ENCODE data around the gene MCM3AP.
"Not testable (repeated sequence)": the region's sequence is repeated elsewhere in the genome, so short reads cannot be mapped to it uniquely, and the experiment has no call there.

Gene MCM3AP

DNA sequence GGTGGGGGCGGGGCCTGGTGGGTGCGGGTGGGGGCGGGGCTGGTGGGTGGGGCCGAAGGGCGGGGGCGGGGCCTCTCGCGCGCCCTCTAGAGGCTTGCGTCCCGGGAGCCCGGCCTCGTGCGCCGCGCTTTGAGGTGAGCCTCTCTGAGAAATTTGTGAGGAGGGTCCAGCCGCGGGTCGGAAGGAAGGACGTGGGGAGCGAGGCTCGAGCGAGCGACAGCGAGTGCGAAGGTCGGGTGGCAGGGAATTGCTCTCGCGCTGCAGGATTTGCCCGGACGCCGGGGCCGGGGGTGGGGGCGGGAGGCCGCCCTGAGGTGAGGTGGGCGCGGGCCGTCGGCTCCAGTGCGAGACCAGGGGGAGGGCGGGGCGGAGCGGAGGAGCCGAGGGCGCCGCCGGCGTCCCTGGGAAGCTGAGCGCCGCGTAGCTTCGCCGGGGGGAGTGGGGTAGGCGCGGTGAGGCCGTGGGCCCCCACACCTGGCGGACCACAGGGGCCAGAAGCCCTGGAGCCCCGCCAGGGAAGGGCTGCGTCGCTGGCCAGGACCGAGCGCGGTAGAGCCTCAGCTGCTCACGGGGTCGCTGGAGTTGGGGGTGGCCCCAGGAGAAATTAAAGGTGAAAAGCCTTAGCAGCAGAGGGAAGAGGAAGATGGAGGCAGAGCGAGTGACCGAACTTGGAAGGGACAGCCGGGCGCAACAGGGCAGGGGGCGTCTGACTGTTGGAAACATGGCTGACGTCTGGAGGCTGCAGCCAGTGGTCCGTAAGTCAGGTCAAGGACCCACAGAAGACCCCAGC is 56.1 kb downstream of the MCM3AP start:
- Histone ChIP-seq H3K9ac (ENCODE audit: low read depth, low read length) (peak overlapping the region; percentile 63), H3K4me3 (ENCODE audit: low read length) (peak overlapping the region; percentile 75)

DNA sequence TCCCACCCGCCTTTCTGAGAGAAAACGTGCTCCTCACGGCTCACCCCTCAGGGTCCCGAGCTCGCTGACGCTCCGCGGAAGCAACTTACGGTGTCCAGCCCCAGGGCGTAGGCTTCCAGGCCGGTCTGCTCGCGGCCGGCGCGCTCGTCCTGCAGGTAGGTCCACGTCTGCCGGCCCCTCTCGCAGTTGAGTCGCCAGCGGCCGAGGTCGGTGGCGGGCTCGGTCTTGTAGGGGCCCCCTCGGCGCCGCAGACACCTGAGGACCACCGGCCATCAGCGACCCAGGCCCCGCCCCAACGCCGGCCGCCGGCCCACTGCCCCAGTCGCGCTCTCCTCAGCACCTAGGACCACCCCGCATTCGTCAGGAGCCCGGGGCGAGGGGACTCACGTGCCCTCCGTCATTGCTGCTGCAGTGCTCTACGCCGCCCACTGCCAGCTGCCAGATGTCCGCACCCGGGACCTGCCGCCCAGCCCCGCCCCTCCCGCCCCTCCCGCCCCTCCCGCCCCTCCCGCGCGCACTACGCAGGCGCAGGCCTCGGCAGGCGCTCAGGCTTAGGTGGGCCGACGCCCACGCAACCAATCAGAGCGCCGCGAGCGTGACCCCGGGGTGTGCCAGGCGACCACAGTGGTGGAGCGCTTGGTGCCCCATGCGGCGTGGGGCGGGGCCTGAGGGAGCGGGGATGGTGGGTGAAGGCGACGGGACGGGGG is 56.9 kb downstream of the MCM3AP start, which contains the start of gene LSS:
TSS of gene LSS (minus strand) at position 430 of the 707 bp plus-strand sequence. CDS start at position 401, 29 bp downstream.
- H3K36me3 ChIP-seq (ENCODE audit: insufficient read depth, low read length): peaks cover 16% of the 10 kb centered on the region
- H3K27me3 ChIP-seq (ENCODE audit: control insufficient read depth, insufficient read depth, low read length): no peaks in the 10 kb centered on the region
- H3K4me2 ChIP-seq (ENCODE audit: low read length): peak within 1 kb of the TSS; percentile 90
- peak within 1 kb of the TSS; percentile 79 for H3K9ac ChIP-seq (ENCODE audit: low read depth, low read length)
- H3K9me3 ChIP-seq (replicated peaks; ENCODE audit: low read length): no peaks in the 10 kb centered on the region
- peak within 1 kb of the TSS; percentile 98 for H3K4me3 ChIP-seq (ENCODE audit: low read length)
- H3K4me1 ChIP-seq (ENCODE audit: control insufficient read depth, insufficient read depth, low read length): peaks cover 29% of the 10 kb centered on the region

More for the DNA sequence above, 56.1 kb downstream of the MCM3AP start:
- peaks cover 29% of the 10 kb centered on the region for H3K4me1 ChIP-seq (ENCODE audit: control insufficient read depth, insufficient read depth, low read length)
- H3K9me3 ChIP-seq (replicated peaks; ENCODE audit: low read length): no peaks in the 10 kb centered on the region
- H3K4me2 ChIP-seq (ENCODE audit: low read length): peak overlapping the region; percentile 84
- H3K36me3 ChIP-seq (ENCODE audit: insufficient read depth, low read length): peaks cover 25% of the 10 kb centered on the region
- no peaks in the 10 kb centered on the region for H3K27me3 ChIP-seq (ENCODE audit: control insufficient read depth, insufficient read depth, low read length)

DNA sequence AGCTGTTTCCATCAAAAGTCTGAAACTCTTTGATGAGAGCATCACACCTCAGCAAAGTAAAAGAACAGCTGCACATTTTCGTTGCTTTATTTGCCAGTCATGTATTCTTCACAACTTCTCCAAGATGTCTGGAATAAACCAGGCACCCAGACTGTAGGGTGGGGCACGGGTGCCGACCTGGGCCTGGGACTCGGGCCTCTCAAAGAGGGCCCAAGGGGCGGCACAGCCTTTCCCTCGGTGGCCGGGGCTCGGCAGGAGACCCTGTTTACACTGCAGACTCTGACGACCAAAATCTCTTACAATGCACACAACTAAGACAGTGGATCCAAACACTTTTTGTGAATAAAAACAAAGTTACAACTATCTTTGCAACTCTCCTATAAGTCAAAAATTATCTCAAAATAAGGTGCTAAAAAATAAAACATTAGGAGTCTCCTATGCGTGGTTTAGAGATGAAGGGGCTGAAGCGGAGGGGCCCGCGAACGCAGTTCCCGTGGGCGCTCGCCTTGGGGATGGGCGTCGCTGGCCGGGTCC is 57.5 kb downstream of the MCM3AP start:
- peaks cover 14% of the 10 kb centered on the region for H3K36me3 ChIP-seq (ENCODE audit: insufficient read depth, low read length)
- no peaks in the 10 kb centered on the region for H3K27me3 ChIP-seq (ENCODE audit: control insufficient read depth, insufficient read depth, low read length)
- peak overlapping the region; percentile 79 for H3K9ac ChIP-seq (ENCODE audit: low read depth, low read length)
- H3K4me3 ChIP-seq (ENCODE audit: low read length): peak overlapping the region; percentile 98
- no peaks in the 10 kb centered on the region for H3K9me3 ChIP-seq (replicated peaks; ENCODE audit: low read length)
- peaks cover 29% of the 10 kb centered on the region for H3K4me1 ChIP-seq (ENCODE audit: control insufficient read depth, insufficient read depth, low read length)
- peak overlapping the region; percentile 90 for H3K4me2 ChIP-seq (ENCODE audit: low read length)

DNA sequence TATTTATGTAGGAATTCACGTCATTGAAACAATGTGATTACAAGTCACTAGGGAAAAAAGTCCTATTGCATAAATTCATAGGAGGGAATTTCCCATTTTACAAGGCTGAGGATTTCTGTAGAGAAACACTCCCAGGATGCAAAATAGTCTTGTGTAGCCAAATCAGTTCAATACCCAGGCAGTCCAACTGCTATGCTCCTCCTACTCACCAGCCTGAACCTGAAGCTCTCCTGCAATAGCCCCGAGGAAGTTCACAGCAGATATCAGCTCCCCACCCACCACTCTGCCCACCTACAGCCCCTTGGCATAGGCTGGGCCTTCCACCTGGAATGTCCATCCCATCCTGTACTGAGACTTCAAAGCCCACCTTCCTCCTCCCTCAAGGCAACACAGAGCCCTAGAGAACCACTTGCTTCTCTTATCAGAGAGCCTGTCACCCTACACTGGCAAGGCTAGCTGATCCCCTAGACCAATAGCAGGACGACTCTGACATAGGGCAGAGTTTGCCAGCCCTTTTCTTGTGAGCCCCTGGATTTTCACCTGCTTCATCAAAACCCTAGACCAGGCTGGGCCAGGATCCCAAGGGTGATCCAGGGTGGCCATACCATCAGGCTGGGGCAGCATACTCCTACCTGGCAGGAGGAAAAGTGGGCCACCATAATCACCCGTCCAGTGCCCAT is 58.4 kb downstream of the MCM3AP start:
- Histone ChIP-seq H3K4me2 (ENCODE audit: low read length) (peak overlapping the region; percentile 90), H3K4me3 (ENCODE audit: low read length) (peak overlapping the region; percentile 98), H3K36me3 (ENCODE audit: insufficient read depth, low read length) (peaks cover 18% of the 10 kb centered on the region), H3K27me3 (ENCODE audit: control insufficient read depth, insufficient read depth, low read length) (no peaks in the 10 kb centered on the region), H3K4me1 (ENCODE audit: control insufficient read depth, insufficient read depth, low read length) (peaks cover 29% of the 10 kb centered on the region), H3K9ac (ENCODE audit: low read depth, low read length) (peak overlapping the region; percentile 79), H3K9me3 (replicated peaks; ENCODE audit: low read length) (no peaks in the 10 kb centered on the region)

DNA sequence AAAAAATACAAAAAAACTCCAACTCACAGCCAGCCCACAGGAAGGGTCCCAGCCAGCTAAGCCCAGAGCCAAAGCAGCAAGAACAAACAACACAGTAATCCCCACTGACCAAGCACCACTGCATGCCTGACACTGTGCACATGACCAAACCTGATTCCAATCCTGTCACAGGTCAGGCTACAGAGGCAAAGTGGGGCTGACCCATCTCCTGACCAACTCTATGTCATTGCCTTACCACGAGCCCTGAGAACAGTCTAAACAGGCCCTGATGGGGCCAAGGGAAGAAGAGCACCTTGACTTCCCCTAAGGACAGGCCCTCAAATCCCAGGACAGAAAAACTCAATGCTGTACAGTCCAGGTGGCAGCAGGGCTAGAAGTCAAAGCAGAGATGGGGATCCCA is 59.3 kb downstream of the MCM3AP start:
- H3K4me3 ChIP-seq (ENCODE audit: low read length): peak overlapping the region; percentile 98
- peaks cover 22% of the 10 kb centered on the region for H3K36me3 ChIP-seq (ENCODE audit: insufficient read depth, low read length)
- H3K4me1 ChIP-seq (ENCODE audit: control insufficient read depth, insufficient read depth, low read length): peaks cover 29% of the 10 kb centered on the region

DNA sequence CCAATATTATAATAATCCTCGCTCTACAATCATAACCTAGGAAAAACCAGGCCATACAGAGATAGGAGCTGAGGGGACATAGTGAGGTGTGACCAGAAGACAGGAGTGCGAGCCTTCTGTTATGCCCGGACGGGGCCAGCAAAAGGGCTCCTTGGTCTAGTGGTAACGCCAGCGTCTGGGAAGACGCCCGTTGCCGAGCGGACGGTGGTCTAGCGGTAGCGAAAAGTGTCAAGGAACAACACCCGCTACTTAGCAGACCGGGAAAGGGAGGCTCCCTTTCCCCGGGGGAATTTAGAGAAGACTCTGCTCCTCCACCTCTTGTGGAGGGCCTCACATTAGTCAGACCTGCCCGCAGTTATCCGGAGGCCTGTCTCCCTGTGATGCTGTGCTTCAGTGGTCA is 61.8 kb downstream of the MCM3AP start:
- not testable (repeated sequence) for H3K4me3 ChIP-seq (ENCODE audit: low read length); H3K9ac ChIP-seq (ENCODE audit: low read depth, low read length); H3K9me3 ChIP-seq (replicated peaks; ENCODE audit: low read length); H3K27me3 ChIP-seq (ENCODE audit: control insufficient read depth, insufficient read depth, low read length); H3K4me2 ChIP-seq (ENCODE audit: low read length)
- peaks cover 38% of the 10 kb centered on the region for H3K36me3 ChIP-seq (ENCODE audit: insufficient read depth, low read length)
- H3K4me1 ChIP-seq (ENCODE audit: control insufficient read depth, insufficient read depth, low read length): peaks cover 17% of the 10 kb centered on the region

More for the DNA sequence above, 59.3 kb downstream of the MCM3AP start:
- H3K27me3 ChIP-seq (ENCODE audit: control insufficient read depth, insufficient read depth, low read length): no peaks in the 10 kb centered on the region
- peak overlapping the region; percentile 90 for H3K4me2 ChIP-seq (ENCODE audit: low read length)
- no peak overlapping the region for H3K9ac ChIP-seq (ENCODE audit: low read depth, low read length)
- H3K9me3 ChIP-seq (replicated peaks; ENCODE audit: low read length): no peaks in the 10 kb centered on the region

DNA sequence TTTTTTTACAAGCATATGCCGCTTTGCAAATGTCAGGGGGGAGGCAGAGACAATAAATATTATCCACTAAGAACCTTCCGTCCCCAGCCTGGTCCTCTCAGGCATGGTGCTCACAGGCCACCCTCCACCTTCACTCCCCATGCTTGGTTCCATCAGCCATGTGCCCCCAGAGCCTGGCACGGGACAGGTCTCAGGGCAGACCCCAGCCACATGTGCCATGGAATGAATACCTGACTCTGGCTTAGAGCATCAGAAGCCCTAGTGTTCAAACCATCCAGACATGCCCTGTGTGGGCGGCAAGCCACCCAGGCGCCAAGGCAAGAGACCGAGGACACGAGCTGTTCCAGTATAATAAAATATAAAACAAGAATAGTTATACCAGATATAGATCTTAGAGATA is 62.2 kb downstream of the MCM3AP start:
- H3K27me3 ChIP-seq (ENCODE audit: control insufficient read depth, insufficient read depth, low read length): no peaks in the 10 kb centered on the region
- no peak overlapping the region for H3K9ac ChIP-seq (ENCODE audit: low read depth, low read length)
- peaks cover 17% of the 10 kb centered on the region for H3K4me1 ChIP-seq (ENCODE audit: control insufficient read depth, insufficient read depth, low read length)
- no peak overlapping the region for H3K4me2 ChIP-seq (ENCODE audit: low read length)
- H3K36me3 ChIP-seq (ENCODE audit: insufficient read depth, low read length): peaks cover 38% of the 10 kb centered on the region
- no peak overlapping the region for H3K4me3 ChIP-seq (ENCODE audit: low read length)
- H3K9me3 ChIP-seq (replicated peaks; ENCODE audit: low read length): no peaks in the 10 kb centered on the region

DNA sequence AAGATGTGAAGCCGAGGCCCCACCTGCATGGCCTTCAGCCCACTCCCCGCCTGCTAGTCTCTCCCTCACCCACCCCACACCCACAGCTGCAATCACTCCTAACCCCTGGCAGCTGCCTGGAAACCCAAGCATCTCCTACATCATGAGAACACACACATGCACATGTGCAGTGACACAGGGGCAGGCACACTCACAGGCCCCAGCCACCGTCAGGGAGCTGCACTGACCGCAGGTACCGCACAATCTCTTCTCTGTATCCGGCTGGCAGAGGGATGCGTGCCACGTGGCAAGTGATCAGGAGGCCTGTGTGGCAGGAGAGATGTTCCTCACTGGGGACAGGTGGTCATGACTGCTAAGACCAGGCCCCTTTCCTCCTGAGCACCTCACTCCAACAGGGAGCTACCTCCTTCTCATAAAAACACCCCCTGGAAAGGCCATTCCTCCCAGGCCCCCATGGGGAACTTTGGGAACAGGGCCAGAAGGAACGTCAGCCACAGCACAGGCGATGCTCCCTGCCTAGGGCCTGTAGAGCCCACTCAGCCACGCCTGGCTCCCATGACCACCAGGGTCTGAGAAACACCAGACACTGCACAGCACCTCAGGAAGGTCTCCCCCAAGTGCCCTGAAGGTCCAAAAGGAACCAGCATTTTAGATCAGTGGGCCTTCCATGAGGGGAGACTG is 62.8 kb downstream of the MCM3AP start:
- no peak overlapping the region for H3K4me2 ChIP-seq (ENCODE audit: low read length)

DNA sequence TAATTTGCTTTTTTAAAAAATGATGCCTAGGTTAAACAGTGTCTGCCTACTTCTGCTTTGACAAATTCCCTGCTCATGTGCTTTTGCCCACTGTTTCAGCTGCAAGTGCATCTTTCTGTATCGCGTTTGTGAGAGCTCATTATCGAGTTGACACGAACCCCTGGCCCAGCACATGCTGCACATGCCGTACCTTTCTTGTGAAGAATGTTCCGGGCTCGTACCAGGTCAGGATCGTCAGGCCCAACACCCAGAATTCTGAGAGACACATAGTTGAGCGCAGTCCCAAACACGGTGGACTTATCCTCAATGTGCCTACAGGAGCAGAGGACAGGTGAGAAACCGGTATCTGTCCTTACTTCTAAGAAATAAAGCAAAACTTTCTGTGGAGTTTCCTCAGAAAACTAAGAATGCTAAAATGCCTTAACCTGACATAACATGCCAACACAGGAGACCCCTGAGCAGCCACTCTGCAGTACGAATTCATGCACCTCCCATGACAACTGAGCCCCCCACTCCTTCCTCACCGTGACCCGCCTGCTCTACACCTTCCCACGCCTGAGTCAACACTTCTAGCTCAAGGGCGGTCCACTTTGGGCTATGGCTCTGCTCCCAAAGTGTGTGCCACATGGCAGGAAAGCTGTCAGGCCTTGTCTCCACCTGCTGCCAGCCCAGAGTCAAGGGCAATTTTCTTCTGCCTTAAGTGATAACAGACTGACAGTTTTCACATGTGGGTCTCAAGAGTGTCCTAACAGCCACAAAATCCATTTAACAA is 63.6 kb downstream of the MCM3AP start:
- peaks cover 10% of the 10 kb centered on the region for H3K4me1 ChIP-seq (ENCODE audit: control insufficient read depth, insufficient read depth, low read length)
- H3K4me2 ChIP-seq (ENCODE audit: low read length): no peak overlapping the region
- H3K9ac ChIP-seq (ENCODE audit: low read depth, low read length): no peak overlapping the region
- H3K4me3 ChIP-seq (ENCODE audit: low read length): no peak overlapping the region
- peaks cover 38% of the 10 kb centered on the region for H3K36me3 ChIP-seq (ENCODE audit: insufficient read depth, low read length)
- no peaks in the 10 kb centered on the region for H3K9me3 ChIP-seq (replicated peaks; ENCODE audit: low read length)
- H3K27me3 ChIP-seq (ENCODE audit: control insufficient read depth, insufficient read depth, low read length): no peaks in the 10 kb centered on the region

More for the DNA sequence above, 62.8 kb downstream of the MCM3AP start:
- Histone ChIP-seq H3K9me3 (replicated peaks; ENCODE audit: low read length) (no peaks in the 10 kb centered on the region), H3K27me3 (ENCODE audit: control insufficient read depth, insufficient read depth, low read length) (no peaks in the 10 kb centered on the region), H3K9ac (ENCODE audit: low read depth, low read length) (no peak overlapping the region), H3K4me1 (ENCODE audit: control insufficient read depth, insufficient read depth, low read length) (peaks cover 17% of the 10 kb centered on the region), H3K4me3 (ENCODE audit: low read length) (no peak overlapping the region), H3K36me3 (ENCODE audit: insufficient read depth, low read length) (peaks cover 38% of the 10 kb centered on the region)

DNA sequence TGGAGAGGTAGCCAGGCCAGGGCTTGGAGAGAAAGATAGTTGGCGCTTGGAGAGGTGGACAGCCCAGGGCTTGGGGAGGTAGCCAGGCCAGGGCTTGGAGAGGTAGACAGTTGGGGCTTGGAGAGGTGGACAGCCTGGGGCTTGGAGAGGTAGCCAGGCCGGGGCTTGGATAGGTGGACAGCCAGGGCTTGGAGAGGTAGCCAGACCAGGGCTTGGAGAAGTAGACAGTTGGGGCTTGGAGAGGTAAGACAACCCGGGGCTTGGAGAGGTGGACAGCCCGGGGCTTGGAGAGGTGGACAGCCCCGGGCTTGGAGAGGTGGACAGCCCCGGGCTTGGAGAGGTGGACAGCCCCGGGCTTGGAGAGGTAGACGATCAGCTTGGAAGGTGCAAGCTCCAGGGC is 64.6 kb downstream of the MCM3AP start:
- H3K4me2 ChIP-seq (ENCODE audit: low read length): no peak overlapping the region
- H3K4me3 ChIP-seq (ENCODE audit: low read length): no peak overlapping the region
- H3K27me3 ChIP-seq (ENCODE audit: control insufficient read depth, insufficient read depth, low read length): no peaks in the 10 kb centered on the region
- peaks cover 41% of the 10 kb centered on the region for H3K36me3 ChIP-seq (ENCODE audit: insufficient read depth, low read length)
- H3K9me3 ChIP-seq (replicated peaks; ENCODE audit: low read length): no peaks in the 10 kb centered on the region
- no peaks in the 10 kb centered on the region for H3K4me1 ChIP-seq (ENCODE audit: control insufficient read depth, insufficient read depth, low read length)
- H3K9ac ChIP-seq (ENCODE audit: low read depth, low read length): no peak overlapping the region

All from skeletal muscle satellite cell (primary cell).